ENCODE data around the gene RPS6KA2.

RPS6KA2 gene

DNA sequence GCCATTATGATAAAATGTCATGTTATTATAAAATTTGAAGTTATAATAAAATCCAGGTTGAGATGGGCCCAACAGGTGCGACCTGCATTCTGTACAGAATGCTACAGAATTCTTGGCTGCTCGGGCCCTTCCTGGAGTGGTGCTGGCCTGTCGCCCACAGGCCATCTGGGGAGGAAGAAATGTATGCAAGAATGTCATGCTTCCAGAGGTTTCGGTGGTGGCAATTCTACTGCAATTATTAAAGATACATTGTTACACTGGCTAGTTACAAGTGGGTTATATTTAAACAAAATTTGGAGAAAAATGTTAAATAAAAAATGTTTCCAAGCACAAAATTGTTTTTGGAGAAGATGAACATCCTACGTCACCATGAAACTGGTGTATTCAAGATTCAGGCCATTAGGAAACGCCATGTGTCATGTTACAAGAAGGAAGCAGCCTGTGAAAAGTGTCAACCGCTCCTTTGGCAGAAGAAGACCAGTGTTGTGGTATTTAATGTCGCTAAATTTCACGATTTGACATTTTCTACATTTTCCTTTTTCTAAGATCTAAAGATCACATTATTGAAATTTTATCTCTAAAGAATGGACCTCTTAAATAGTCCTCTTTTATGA, 47.7 kb downstream of the RPS6KA2 start:
- no peak for DNase-seq (ENCODE audit: low read depth in 2 of 2)
- TF ChIP-seq, protein P1, sequence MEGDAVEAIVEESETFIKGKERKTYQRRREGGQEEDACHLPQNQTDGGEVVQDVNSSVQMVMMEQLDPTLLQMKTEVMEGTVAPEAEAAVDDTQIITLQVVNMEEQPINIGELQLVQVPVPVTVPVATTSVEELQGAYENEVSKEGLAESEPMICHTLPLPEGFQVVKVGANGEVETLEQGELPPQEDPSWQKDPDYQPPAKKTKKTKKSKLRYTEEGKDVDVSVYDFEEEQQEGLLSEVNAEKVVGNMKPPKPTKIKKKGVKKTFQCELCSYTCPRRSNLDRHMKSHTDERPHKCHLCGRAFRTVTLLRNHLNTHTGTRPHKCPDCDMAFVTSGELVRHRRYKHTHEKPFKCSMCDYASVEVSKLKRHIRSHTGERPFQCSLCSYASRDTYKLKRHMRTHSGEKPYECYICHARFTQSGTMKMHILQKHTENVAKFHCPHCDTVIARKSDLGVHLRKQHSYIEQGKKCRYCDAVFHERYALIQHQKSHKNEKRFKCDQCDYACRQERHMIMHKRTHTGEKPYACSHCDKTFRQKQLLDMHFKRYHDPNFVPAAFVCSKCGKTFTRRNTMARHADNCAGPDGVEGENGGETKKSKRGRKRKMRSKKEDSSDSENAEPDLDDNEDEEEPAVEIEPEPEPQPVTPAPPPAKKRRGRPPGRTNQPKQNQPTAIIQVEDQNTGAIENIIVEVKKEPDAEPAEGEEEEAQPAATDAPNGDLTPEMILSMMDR (IDR thresholded peaks at IDR 0.05; ENCODE audit: low read depth, low read length) = no peak

DNA sequence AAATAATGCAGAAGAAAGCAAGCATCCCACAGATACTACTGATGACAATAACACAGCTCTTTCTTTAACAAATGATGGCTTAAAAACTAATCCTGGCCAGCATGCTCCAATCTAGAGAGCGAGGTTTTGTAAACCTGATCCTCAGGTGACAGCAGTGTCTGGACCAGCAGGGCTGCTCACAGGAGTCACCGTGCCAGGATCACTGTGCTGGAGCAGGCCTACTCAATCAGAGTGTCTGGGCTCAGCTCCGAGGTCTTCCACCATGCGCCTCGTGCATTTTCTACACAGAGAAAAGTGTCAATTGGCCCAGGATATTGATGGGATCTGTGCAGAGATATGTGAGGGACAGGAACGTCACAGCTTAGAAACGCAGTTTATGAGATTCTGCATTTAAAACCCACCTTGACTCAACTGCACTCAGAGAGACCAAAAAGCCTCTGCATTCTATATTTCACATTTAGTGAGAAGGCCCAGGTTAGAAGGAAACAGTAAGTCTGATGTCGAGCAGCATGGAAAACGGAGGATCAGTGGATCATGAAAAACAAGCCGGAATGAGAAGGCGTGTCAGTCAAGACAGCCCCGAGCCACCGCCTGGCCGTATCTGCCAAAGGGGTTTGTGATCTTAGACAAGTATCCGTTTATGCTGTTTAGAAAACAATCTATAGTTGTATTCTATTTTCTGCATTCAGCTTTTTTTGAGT, 48.4 kb downstream of the RPS6KA2 start:
- TF ChIP-seq, protein P1 (IDR thresholded peaks at IDR 0.05; ENCODE audit: low read depth, low read length) = no peak
- no peak overlapping the region for H3K4me3 ChIP-seq (replicated peaks in 1 of 2; ENCODE audit: low read depth in 2 of 2, low read length in 2 of 2)
- DNase-seq (ENCODE audit: low read depth in 2 of 2) = no peak

More for the DNA sequence above, 47.7 kb downstream of the RPS6KA2 start:
- H3K4me3 ChIP-seq (replicated peaks in 1 of 2; ENCODE audit: low read depth in 2 of 2, low read length in 2 of 2) = no peak overlapping the region

GRCh38 chr6:166575205-166575604, 51.8 kb downstream of the RPS6KA2 start:
- TF ChIP-seq, protein P1 (IDR thresholded peaks at IDR 0.05; ENCODE audit: low read depth, low read length) = no peak
- DNase-seq (ENCODE audit: low read depth in 2 of 2) = peak; percentile 55 to 58
- H3K4me3 ChIP-seq (replicated peaks in 1 of 2; ENCODE audit: low read depth in 2 of 2, low read length in 2 of 2) = no peak overlapping the region

DNA sequence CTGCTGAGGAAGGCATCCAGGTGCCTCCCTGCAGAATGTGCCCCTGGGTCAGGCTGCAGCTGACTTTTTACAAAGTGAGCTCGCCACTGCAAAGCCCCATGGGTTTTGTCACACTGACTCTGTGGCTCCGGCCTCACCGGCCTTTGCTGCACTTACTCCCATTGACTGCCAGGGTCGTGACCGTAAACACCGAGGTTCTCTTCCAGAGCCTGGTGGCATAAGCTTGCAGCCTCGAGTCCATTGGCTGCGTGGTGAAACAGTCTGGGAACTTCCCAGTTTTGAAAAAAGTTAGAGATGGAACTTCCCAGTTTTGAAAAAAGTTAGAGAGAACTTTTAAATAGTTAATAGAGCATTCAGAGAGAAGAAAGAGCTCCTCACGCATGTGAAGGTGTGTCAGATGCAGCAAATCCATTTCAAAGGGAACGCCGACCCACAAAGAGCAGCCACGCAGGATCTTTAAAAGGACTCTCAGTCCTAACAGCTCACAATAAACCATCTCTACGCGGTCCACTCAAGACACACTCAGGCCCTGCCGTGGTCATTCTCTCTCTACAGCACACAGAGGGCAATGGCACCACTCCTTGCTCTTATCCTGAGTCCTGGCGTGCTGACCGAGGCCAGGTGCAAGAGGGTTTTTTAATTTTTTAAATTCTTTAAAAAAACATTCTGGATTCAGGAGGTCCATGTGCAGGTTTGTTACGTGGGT, 53.4 kb downstream of the RPS6KA2 start:
- DNase-seq (ENCODE audit: low read depth in 2 of 2) = no peak
- TF ChIP-seq, protein P1 (IDR thresholded peaks at IDR 0.05; ENCODE audit: low read depth, low read length) = no peak
- no peak overlapping the region for H3K4me3 ChIP-seq (replicated peaks in 1 of 2; ENCODE audit: low read depth in 2 of 2, low read length in 2 of 2)

GRCh38 chr6:166572370-166573261, 54.4 kb downstream of the RPS6KA2 start:
- H3K4me3 ChIP-seq (replicated peaks in 1 of 2; ENCODE audit: low read depth in 2 of 2, low read length in 2 of 2) = no peak overlapping the region
- peak; percentile 60 to 88 for DNase-seq (ENCODE audit: low read depth in 2 of 2)
- TF ChIP-seq, protein P1 (IDR thresholded peaks at IDR 0.05; ENCODE audit: low read depth, low read length) = no peak
